Prostate gland (tissue), 2 donors: ENCODE results near the gene HOXA5. TPM values are rescaled to one million over a fixed set of nuclear protein-coding genes. Genes with fewer than 3 reads are reported as not detected.

Source experiments
- DNase-seq: peaks from one replicate; pipeline ENCODE4 v3.0.0-alpha.2; 2019; ENCODE audit warnings: low spot score
- H3K27ac ChIP-seq, 2 donors: fragments of 200-600 bp; sonication (generic); 2 replicates each; pipeline ENCODE4 v1.5.1; 2017 to 2019
- H3K27me3 ChIP-seq: fragments of 200-600 bp; sonication (generic); replicated peaks from 2 replicates; pipeline ENCODE4 v1.5.1; 2019; ENCODE audit not compliant: insufficient read depth
- H3K36me3 ChIP-seq, 2 donors: fragments of 200-600 bp; sonication (generic); 1 replicate in 1 of 2; 2 replicates in 1 of 2; pipeline versions ENCODE4 v1.5.1 to v1.8.1; 2017 to 2019
- H3K4me1 ChIP-seq: fragments of 200-600 bp; sonication (generic); replicated peaks from 2 replicates; pipeline ENCODE4 v1.5.1; 2019
- H3K4me3 ChIP-seq, 2 donors: fragments of 200-600 bp; sonication (generic); 2 replicates each; pipeline ENCODE4 v1.5.1; 2017 to 2019
- H3K9me3 ChIP-seq: fragments of 200-600 bp; sonication (generic); 2 replicates; pipeline ENCODE4 v1.5.1; 2017
- POLR2A ChIP-seq: fragments of 450-650 bp; IDR thresholded peaks from one replicate; pipeline ENCODE4 v1.6.1; 2016; ENCODE audit warnings: antibody characterized with exemption, mild to moderate bottlenecking
- POLR2AphosphoS5 ChIP-seq: sonication (generic); formaldehyde crosslinking; IDR thresholded peaks from one replicate; pipeline ENCODE4 v1.6.1; 2017; ENCODE audit warnings: antibody characterized with exemption
- WGBS: methylation state at CpG from one replicate; pipeline ENCODE4 v1.1.5; 2018; 5-methylcytosine and 5-hydroxymethylcytosine counted together
- intact Hi-C: fragments of 100-400 bp; cut with DNase I; formaldehyde crosslinking; loops from one replicate; pipeline ENCODE4 v1.14.2; 2022
- total RNA-seq, 2 donors: library from RNA; depleted of rRNA; stranded (reverse); fragments of >200 nt; gene quantifications; one replicate each; pipeline ENCODE4 v1.1.0, GENCODE V29; 2016
- TF ChIP-seq, protein P1 (sequence below), 4 experiments: fragments of 200-600 bp in 2 of 4; fragments of 450-650 bp in 2 of 4; sonication (generic) in 2 of 4; IDR thresholded peaks; 1 replicate in 3 of 4; 2 replicates in 1 of 4; pipeline ENCODE4 v1.5.1; 2016 to 2019; ENCODE audit warnings: antibody characterized with exemption in 4 of 4, mild to moderate bottlenecking in 2 of 4, moderate library complexity in 2 of 4

HOXA5 gene
- total RNA-seq, 2 donors from 2014 or later, result 3.7 to 12.9 TPM

DNA sequence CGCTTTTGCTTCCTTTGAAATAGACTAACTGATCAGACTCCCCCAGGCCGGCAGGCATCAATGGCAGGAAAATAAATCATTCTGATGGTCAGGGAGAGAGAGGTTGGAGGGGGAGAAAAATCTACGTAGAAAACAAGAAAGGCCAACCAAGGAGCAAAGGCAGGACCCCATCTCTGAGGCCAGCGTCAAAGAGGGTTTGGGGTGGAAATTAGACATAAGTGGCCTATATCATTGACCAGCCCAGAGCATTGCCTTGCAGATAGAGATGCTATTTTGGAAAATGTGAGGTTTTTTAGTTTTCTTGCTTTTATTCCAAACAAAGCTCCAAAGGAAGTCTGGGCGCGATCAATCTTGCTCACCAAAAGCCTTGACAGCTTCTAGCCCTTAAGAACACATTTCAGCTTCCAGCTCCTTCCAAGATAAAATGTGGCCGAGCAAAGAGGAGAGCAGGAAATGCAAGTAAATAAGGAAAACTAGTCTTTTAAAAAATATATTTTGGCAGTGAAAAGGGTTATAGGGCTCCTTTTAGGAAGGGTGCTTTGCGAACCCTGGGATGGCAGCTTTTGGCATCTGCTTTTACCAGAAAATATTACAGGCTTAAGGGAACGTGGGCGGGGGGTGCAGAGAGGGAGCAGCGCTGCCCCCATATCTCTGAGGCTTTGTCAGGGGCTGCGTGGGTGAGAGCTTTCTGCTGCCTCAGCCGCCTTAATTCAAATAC is 39.0 kb downstream of the HOXA5 start:
- Histone ChIP-seq H3K27me3 (no peaks in the 10 kb centered on the region), H3K4me3 (no peak overlapping the region), H3K4me1 (no peaks in the 10 kb centered on the region), H3K9me3 (no peaks in the 10 kb centered on the region), H3K36me3 (no peaks in the 10 kb centered on the region), H3K27ac (no peak overlapping the region)
- intact Hi-C loops, result no loop called here
- no peak for DNase-seq
- WGBS, result 85% methylated on average over 13 of the region's 13 CpGs
- TF ChIP-seq POLR2A, result no peak
- no peak for TF ChIP-seq POLR2AphosphoS5
- TF ChIP-seq, protein P1, sequence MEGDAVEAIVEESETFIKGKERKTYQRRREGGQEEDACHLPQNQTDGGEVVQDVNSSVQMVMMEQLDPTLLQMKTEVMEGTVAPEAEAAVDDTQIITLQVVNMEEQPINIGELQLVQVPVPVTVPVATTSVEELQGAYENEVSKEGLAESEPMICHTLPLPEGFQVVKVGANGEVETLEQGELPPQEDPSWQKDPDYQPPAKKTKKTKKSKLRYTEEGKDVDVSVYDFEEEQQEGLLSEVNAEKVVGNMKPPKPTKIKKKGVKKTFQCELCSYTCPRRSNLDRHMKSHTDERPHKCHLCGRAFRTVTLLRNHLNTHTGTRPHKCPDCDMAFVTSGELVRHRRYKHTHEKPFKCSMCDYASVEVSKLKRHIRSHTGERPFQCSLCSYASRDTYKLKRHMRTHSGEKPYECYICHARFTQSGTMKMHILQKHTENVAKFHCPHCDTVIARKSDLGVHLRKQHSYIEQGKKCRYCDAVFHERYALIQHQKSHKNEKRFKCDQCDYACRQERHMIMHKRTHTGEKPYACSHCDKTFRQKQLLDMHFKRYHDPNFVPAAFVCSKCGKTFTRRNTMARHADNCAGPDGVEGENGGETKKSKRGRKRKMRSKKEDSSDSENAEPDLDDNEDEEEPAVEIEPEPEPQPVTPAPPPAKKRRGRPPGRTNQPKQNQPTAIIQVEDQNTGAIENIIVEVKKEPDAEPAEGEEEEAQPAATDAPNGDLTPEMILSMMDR (IDR thresholded peaks at IDR 0.05), result no peak

DNA sequence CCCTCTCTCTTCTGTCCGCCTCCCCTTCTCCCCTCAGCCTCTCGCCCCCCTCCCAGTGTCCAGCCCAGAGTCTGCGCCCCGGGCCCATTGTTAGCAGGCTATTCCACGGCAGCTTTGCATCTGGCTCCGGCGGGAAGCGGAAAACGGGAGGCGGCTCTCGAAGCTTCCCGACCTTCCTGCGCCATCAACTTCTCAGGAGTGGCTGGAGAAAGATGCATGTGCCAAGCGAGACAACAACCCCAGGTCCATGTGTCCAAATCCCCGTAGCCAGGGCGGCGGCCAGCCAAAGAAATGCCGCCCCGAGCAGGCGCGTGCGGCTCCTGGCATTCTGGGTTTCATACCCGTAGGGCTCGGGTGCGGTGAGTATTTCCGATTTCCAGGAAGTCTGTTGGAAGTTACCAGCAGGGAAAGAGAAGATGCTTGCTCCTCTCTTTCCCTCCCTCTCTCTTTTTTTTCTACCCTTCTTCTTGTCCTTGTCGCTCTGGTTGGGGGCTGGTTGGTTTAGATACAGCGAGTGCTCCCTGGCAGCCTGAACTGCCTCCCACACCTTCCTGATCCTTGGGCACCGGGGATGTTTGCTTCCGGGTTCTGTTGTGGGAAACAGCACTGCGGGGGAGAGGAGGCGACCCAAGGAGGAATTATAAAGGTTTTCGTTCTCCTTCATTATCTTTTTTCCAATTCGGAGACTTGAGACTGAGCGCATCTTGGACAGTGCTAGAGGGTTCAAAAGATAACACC is 39.8 kb downstream of the HOXA5 start:
- Histone ChIP-seq H3K27ac (no peak overlapping the region), H3K4me3 (no peak overlapping the region), H3K36me3 (no peaks in the 10 kb centered on the region), H3K9me3 (no peaks in the 10 kb centered on the region), H3K27me3 (no peaks in the 10 kb centered on the region), H3K4me1 (no peaks in the 10 kb centered on the region)
- WGBS, result 84% methylated on average over 35 of the region's 35 CpGs
- no peak for DNase-seq
- intact Hi-C loops, result no loop called here
- TF ChIP-seq, protein P1 (IDR thresholded peaks at IDR 0.05), result no peak
- no peak for TF ChIP-seq POLR2AphosphoS5
- TF ChIP-seq POLR2A, result no peak

DNA sequence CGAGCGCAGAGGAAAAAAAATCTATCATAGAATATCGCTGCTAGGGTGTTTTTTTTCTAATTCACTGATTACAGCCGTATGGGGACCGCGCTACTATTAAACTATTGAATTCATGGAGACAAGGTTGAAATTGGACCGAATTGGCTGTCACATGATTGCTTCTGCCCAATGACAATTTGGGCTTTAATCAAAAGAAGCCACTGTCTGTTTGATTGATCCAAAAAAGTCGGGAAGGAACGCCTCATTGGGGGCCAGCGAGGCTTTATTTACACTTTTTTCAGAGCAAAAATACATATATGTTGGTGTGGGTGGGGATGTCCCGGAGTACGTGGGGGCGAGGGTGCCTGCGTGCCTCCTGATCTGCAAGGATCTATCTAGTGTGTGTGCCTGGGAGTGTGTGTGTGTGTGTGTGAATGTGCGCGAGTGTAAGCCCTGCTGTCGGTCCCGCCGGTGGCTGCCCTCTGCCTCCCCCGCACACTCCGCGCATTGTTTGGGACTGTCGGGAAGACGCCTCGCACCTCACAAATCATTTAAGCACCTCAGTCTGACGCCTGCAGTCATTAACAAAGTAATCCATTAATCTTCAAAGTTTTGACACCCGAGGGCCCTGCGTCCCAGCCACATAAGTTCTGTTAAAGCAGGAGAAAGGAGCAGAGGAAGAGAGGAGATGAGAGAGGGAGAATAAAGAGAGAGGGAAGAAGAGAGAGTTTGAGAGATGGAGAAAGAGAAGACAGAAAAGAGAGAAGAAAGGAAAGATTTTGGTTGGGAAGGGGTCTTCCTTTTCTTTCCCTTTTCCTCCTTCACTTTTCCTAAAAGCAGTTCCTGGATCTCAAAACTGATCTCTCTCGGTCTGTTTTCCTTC is 40.7 kb downstream of the HOXA5 start, which contains the start of gene HOXA2:
Gene HOXA2, minus strand, starts transcription at position 103 of the 862 bp plus-strand sequence. CDS start 183 bp downstream, outside the sequence.
- no peak for DNase-seq

DNA sequence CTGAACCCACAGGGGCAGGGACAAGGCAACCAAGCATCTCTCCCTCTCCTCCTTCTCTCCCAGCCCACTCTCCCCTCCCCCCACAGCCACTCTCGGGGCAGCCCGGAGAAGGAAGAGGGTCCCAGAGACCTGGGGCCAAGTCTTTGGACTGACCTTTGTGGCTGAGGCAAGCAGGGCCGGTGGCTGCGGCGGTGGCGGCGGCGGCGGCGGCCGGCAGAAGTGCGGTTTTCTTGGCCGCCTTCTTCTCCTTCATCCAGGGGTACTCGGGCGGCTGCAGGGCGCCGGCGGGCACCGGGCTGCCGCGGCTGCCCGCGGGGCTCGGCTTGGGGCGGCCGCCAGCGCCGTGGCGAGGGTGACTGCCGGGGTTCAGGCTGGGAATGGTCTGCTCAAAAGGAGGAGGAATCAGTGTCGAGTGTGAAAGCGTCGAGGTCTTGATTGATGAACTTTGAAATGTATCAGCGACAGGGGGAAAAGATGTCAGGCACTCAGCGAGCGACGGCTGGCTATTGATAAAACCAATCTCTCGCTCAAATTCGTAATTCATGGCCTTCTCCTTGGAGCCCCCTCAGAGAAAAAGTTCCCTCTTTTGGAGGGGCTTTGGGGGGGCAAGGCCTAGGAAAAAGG is 41.4 kb downstream of the HOXA5 start:
- H3K27me3 ChIP-seq, result no peaks in the 10 kb centered on the region
- H3K4me1 ChIP-seq, result peaks cover 5% of the 10 kb centered on the region
- no peak overlapping the region for H3K4me3 ChIP-seq
- H3K9me3 ChIP-seq, result no peaks in the 10 kb centered on the region
- WGBS, result 62% methylated on average over 39 of the region's 39 CpGs
- no peaks in the 10 kb centered on the region for H3K36me3 ChIP-seq
- intact Hi-C loops, result no loop called here
- no peak overlapping the region for H3K27ac ChIP-seq
- no peak for DNase-seq
- TF ChIP-seq POLR2A, result no peak
- TF ChIP-seq, protein P1 (IDR thresholded peaks at IDR 0.05), result no peak
- no peak for TF ChIP-seq POLR2AphosphoS5

More for the DNA sequence above, 40.7 kb downstream of the HOXA5 start, which contains the start of gene HOXA2:
- H3K27ac ChIP-seq, result no peak within 1 kb of the TSS
- no peaks in the 10 kb centered on the region for H3K36me3 ChIP-seq
- peaks cover 3% of the 10 kb centered on the region for H3K4me1 ChIP-seq
- no peaks in the 10 kb centered on the region for H3K9me3 ChIP-seq
- TF ChIP-seq, protein P1 (IDR thresholded peaks at IDR 0.05), result no peak
- no peak for TF ChIP-seq POLR2A
- no peak for TF ChIP-seq POLR2AphosphoS5
- H3K4me3 ChIP-seq, result no peak within 1 kb of the TSS
- H3K27me3 ChIP-seq, result no peaks in the 10 kb centered on the region
- 64% methylated on average over 29 of the region's 29 CpGs for WGBS
- intact Hi-C loops, result no loop called here
